Activated naive CD8-positive, alpha-beta T cell treated with anti-CD3 and anti-CD28 coated beads, Interleukin-2, amount 50 U/mL, for 24 hours (primary cell): ENCODE data around the gene SIX5.
"Not testable (repeated sequence)": the region's sequence is repeated elsewhere in the genome, so short reads cannot be mapped to it uniquely, and the experiment has no call there.

Source experiments
- ATAC-seq: fragments of 150-1000 bp; cut with Tn5 transposase; one replicate; pipeline ENCODE4 v1.10.0; 2021
- DNase-seq: peaks from one replicate; pipeline ENCODE4 v3.0.0; 2021
- H3K27ac Mint-ChIP-seq: one replicate; pipeline ENCODE4 v1.8.0; 2021; ENCODE audit warnings: mild to moderate bottlenecking, mixed read lengths
- H3K27me3 Mint-ChIP-seq: one replicate; pipeline ENCODE4 v1.8.0; 2021; ENCODE audit warnings: mixed read lengths
- H3K36me3 Mint-ChIP-seq: one replicate; pipeline ENCODE4 v1.8.0; 2021; ENCODE audit warnings: low read depth, mixed read lengths
- H3K4me1 Mint-ChIP-seq: one replicate; pipeline ENCODE4 v1.8.0; 2021; ENCODE audit warnings: mixed read lengths
- H3K4me3 Mint-ChIP-seq: one replicate; pipeline ENCODE4 v1.8.0; 2021; ENCODE audit warnings: mild to moderate bottlenecking, moderate library complexity, mixed read lengths
- H3K9me3 Mint-ChIP-seq: one replicate; pipeline ENCODE4 v1.8.0; 2021; ENCODE audit warnings: mixed read lengths

SIX5 gene

GRCh38 chr19:45801603-45802175, 32.6 kb upstream of the SIX5 start:
- Mint-ChIP-seq H3K4me1 (peaks cover 3% of the 10 kb centered on the region), H3K4me3 (no peak overlapping the region), H3K27ac (no peak overlapping the region), H3K36me3 (no peaks in the 10 kb centered on the region), H3K9me3 (no peaks in the 10 kb centered on the region), H3K27me3 (peaks cover 36% of the 10 kb centered on the region)
- no peak for ATAC-seq
- DNase-seq, result no peak

- no peak overlapping the region for H3K27ac Mint-ChIP-seq
- H3K4me3 Mint-ChIP-seq, result no peak overlapping the region
- ATAC-seq (no peak), DNase-seq (no peak)
- H3K4me1 Mint-ChIP-seq, result peaks cover 3% of the 10 kb centered on the region
- no peaks in the 10 kb centered on the region for H3K9me3 Mint-ChIP-seq
- H3K36me3 Mint-ChIP-seq, result no peaks in the 10 kb centered on the region
- H3K27me3 Mint-ChIP-seq, result peaks cover 49% of the 10 kb centered on the region
Measured at GRCh38 chr19:45800070-45800553, 31.1 kb upstream of the SIX5 start.

- not testable (repeated sequence) for H3K27ac Mint-ChIP-seq, ATAC-seq, H3K4me1 Mint-ChIP-seq, H3K36me3 Mint-ChIP-seq, DNase-seq, H3K4me3 Mint-ChIP-seq, H3K9me3 Mint-ChIP-seq
- H3K27me3 Mint-ChIP-seq, result peaks cover 54% of the 10 kb centered on the region
Measured at GRCh38 chr19:45799541-45799940, 30.5 kb upstream of the SIX5 start.

GRCh38 chr19:45798995-45799517, 30.0 kb upstream of the SIX5 start:
- Mint-ChIP-seq H3K27ac (no peak overlapping the region), H3K27me3 (peaks cover 56% of the 10 kb centered on the region), H3K9me3 (no peaks in the 10 kb centered on the region), H3K36me3 (no peaks in the 10 kb centered on the region), H3K4me1 (peaks cover 5% of the 10 kb centered on the region), H3K4me3 (no peak overlapping the region)
- DNase-seq, result peak; percentile 68
- peak; percentile 60 for ATAC-seq

- Mint-ChIP-seq H3K4me3 (no peak overlapping the region), H3K27ac (no peak overlapping the region), H3K9me3 (no peaks in the 10 kb centered on the region), H3K27me3 (peaks cover 45% of the 10 kb centered on the region), H3K36me3 (peaks cover 18% of the 10 kb centered on the region), H3K4me1 (peaks cover 37% of the 10 kb centered on the region)
- DNase-seq, result no peak
- no peak for ATAC-seq
Measured at GRCh38 chr19:45794627-45795026, 25.6 kb upstream of the SIX5 start.

- ATAC-seq (no peak), DNase-seq (no peak)
- Mint-ChIP-seq H3K9me3 (no peaks in the 10 kb centered on the region), H3K27me3 (peaks cover 44% of the 10 kb centered on the region), H3K27ac (peak overlapping the region; percentile 59), H3K36me3 (peaks cover 25% of the 10 kb centered on the region), H3K4me1 (peaks cover 34% of the 10 kb centered on the region), H3K4me3 (peak overlapping the region; percentile 24)
Measured at GRCh38 chr19:45793876-45794275, 24.8 kb upstream of the SIX5 start.

- DNase-seq (no peak), ATAC-seq (no peak)
- H3K27ac Mint-ChIP-seq, result peak overlapping the region; percentile 92
- H3K4me3 Mint-ChIP-seq, result peak overlapping the region; percentile 66
- peaks cover 32% of the 10 kb centered on the region for H3K36me3 Mint-ChIP-seq
- H3K4me1 Mint-ChIP-seq, result peaks cover 34% of the 10 kb centered on the region
- peaks cover 37% of the 10 kb centered on the region for H3K27me3 Mint-ChIP-seq
- H3K9me3 Mint-ChIP-seq, result no peaks in the 10 kb centered on the region
Measured at GRCh38 chr19:45793178-45793564, 24.1 kb upstream of the SIX5 start.

- H3K4me1 Mint-ChIP-seq, result peaks cover 34% of the 10 kb centered on the region
- ATAC-seq (peak; percentile 90), DNase-seq (peak; percentile 100)
- peaks cover 33% of the 10 kb centered on the region for H3K27me3 Mint-ChIP-seq
- H3K9me3 Mint-ChIP-seq, result no peaks in the 10 kb centered on the region
- peak within 1 kb of the TSS; percentile 90 for H3K4me3 Mint-ChIP-seq
- peaks cover 36% of the 10 kb centered on the region for H3K36me3 Mint-ChIP-seq
- H3K27ac Mint-ChIP-seq, result peak within 1 kb of the TSS; percentile 92
Measured at GRCh38 chr19:45792470-45793177, 23.6 kb upstream of the SIX5 start, which contains the start of gene DMWD. Gene DMWD (minus strand): TSS chr19:45792845. CDS start chr19:45792756, 89 bp downstream.

- no peaks in the 10 kb centered on the region for H3K9me3 Mint-ChIP-seq
- peak; percentile 40 for DNase-seq
- H3K36me3 Mint-ChIP-seq, result peaks cover 43% of the 10 kb centered on the region
- peaks cover 34% of the 10 kb centered on the region for H3K4me1 Mint-ChIP-seq
- H3K4me3 Mint-ChIP-seq, result peak overlapping the region; percentile 90
- peak overlapping the region; percentile 77 for H3K27ac Mint-ChIP-seq
- peak; percentile 17 for ATAC-seq
- H3K27me3 Mint-ChIP-seq, result peaks cover 30% of the 10 kb centered on the region
Measured at GRCh38 chr19:45791744-45792469, 22.9 kb upstream of the SIX5 start.

GRCh38 chr19:45790942-45791341, 21.9 kb upstream of the SIX5 start:
- Mint-ChIP-seq H3K4me1 (peaks cover 34% of the 10 kb centered on the region), H3K4me3 (peak overlapping the region; percentile 90), H3K27ac (peak overlapping the region; percentile 34), H3K9me3 (no peaks in the 10 kb centered on the region), H3K27me3 (peaks cover 21% of the 10 kb centered on the region), H3K36me3 (peaks cover 52% of the 10 kb centered on the region)
- DNase-seq (peak; percentile 53), ATAC-seq (no peak)

GRCh38 chr19:45789035-45789786, 20.2 kb upstream of the SIX5 start:
- peaks cover 52% of the 10 kb centered on the region for H3K36me3 Mint-ChIP-seq
- H3K4me1 Mint-ChIP-seq, result peaks cover 32% of the 10 kb centered on the region

GRCh38 chr19:45786533-45786894, 17.5 kb upstream of the SIX5 start:
- H3K36me3 Mint-ChIP-seq, result peaks cover 46% of the 10 kb centered on the region
- peaks cover 2% of the 10 kb centered on the region for H3K27me3 Mint-ChIP-seq
- H3K4me3 Mint-ChIP-seq, result no peak overlapping the region
- peaks cover 12% of the 10 kb centered on the region for H3K4me1 Mint-ChIP-seq
- ATAC-seq (no peak), DNase-seq (no peak)
- no peak overlapping the region for H3K27ac Mint-ChIP-seq
- H3K9me3 Mint-ChIP-seq, result no peaks in the 10 kb centered on the region

More at GRCh38 chr19:45789035-45789786, 20.2 kb upstream of the SIX5 start:
- DNase-seq (no peak), ATAC-seq (no peak)
- H3K27ac Mint-ChIP-seq, result no peak overlapping the region
- H3K9me3 Mint-ChIP-seq, result no peaks in the 10 kb centered on the region
- H3K27me3 Mint-ChIP-seq, result peaks cover 8% of the 10 kb centered on the region
- H3K4me3 Mint-ChIP-seq, result no peak overlapping the region

GRCh38 chr19:45785781-45786532, 16.9 kb upstream of the SIX5 start:
- peaks cover 44% of the 10 kb centered on the region for H3K36me3 Mint-ChIP-seq
- no peak overlapping the region for H3K4me3 Mint-ChIP-seq
- ATAC-seq, result no peak
- H3K9me3 Mint-ChIP-seq, result no peaks in the 10 kb centered on the region
- peaks cover 6% of the 10 kb centered on the region for H3K4me1 Mint-ChIP-seq
- no peak for DNase-seq
- H3K27ac Mint-ChIP-seq, result no peak overlapping the region
- H3K27me3 Mint-ChIP-seq, result peaks cover 4% of the 10 kb centered on the region
